Mucosa of rectum (tissue), 2 donors: Measurements from ENCODE around the gene FBXO42.
"Not testable (repeated sequence)": the region's sequence is repeated elsewhere in the genome, so short reads cannot be mapped to it uniquely, and the experiment has no call there.

ENCODE experiments used
- H3K27ac ChIP-seq, 2 donors: one replicate each; pipeline ENCODE4 v1.7.0; 2013; ENCODE audit warnings: inconsistent platforms in 2 of 2, low read depth in 2 of 2, low read length in 2 of 2
- H3K27me3 ChIP-seq, 2 donors: one replicate each; pipeline ENCODE4 v1.7.0; 2013; ENCODE audit warnings: low read length in 2 of 2; ENCODE audit not compliant: control insufficient read depth in 2 of 2, insufficient read depth in 2 of 2
- H3K36me3 ChIP-seq, 2 donors: one replicate each; pipeline ENCODE4 v1.7.0; 2013; ENCODE audit warnings: low read length in 2 of 2; ENCODE audit not compliant: control insufficient read depth in 2 of 2, insufficient read depth in 2 of 2
- H3K4me1 ChIP-seq, 2 donors: one replicate each; pipeline ENCODE4 v1.7.0; 2013; ENCODE audit warnings: low read length in 2 of 2, mild to moderate bottlenecking in 1 of 2; ENCODE audit not compliant: control insufficient read depth in 2 of 2, insufficient read depth in 2 of 2
- H3K4me3 ChIP-seq, 2 donors: one replicate each; pipeline ENCODE4 v1.7.0; 2013; ENCODE audit warnings: low read length in 2 of 2
- H3K9ac ChIP-seq, 2 donors: one replicate each; pipeline ENCODE4 v1.7.0; 2013; ENCODE audit warnings: low read length in 2 of 2, low read depth in 1 of 2, mild to moderate bottlenecking in 1 of 2
- H3K9me3 ChIP-seq, 2 donors: one replicate each; pipeline ENCODE4 v1.7.0; 2013; ENCODE audit warnings: low read length in 2 of 2; ENCODE audit not compliant: control insufficient read depth in 2 of 2
- donor health status: healthy.
- donor health status: Normal muscosa, but diverticular disease.

FBXO42 gene

GRCh38 chr1:16222716-16223115 lies 129.6 kb downstream of the FBXO42 start:
- H3K36me3 ChIP-seq: not testable (repeated sequence)

GRCh38 chr1:16221499-16221898 lies 130.8 kb downstream of the FBXO42 start:
- Histone ChIP-seq H3K4me3 (no peak overlapping the region), H3K4me1 (peaks cover 13 to 19% of the 10 kb centered on the region in 2 donors), H3K9ac (no peak overlapping the region), H3K9me3 (no peaks in the 10 kb centered on the region), H3K36me3 (no peaks in the 10 kb centered on the region), H3K27me3 (no peaks in the 10 kb centered on the region), H3K27ac (no peak overlapping the region)

More at GRCh38 chr1:16222716-16223115, 129.6 kb downstream of the FBXO42 start:
- not testable (repeated sequence) for H3K27ac ChIP-seq, H3K9ac ChIP-seq, H3K4me1 ChIP-seq, H3K9me3 ChIP-seq, H3K4me3 ChIP-seq, H3K27me3 ChIP-seq

GRCh38 chr1:16219968-16220500 lies 132.2 kb downstream of the FBXO42 start:
- no peaks in the 10 kb centered on the region for H3K27me3 ChIP-seq

DNA sequence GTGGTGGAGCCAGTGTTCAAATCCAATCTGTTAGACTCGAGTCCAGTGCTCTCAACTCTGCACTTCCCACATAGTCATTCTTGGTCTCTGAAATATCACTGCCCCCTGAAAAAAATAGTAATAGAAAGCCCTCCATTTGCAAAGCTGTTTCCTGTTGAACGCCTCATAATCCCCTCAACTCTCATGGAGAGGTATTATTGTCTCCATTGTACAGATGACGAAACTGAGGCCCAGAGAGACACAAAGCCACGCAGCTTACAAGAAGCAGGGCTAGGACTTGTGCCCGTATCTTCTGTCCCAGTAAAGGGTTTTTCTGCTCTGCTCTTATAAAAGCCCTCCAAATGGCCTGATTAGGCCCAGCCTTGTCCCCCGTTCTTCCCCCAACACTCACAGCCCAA lies 133.6 kb downstream of the FBXO42 start:
- Histone ChIP-seq H3K9me3 (no peaks in the 10 kb centered on the region), H3K27me3 (no peaks in the 10 kb centered on the region), H3K9ac (peak overlapping the region in 1 of 2 donors; percentile 70), H3K27ac (peak overlapping the region; percentile 88 to 94), H3K4me1 (peaks cover 21 to 27% of the 10 kb centered on the region in 2 donors), H3K4me3 (no peak overlapping the region), H3K36me3 (no peaks in the 10 kb centered on the region)

More at GRCh38 chr1:16219968-16220500, 132.2 kb downstream of the FBXO42 start:
- Histone ChIP-seq H3K4me1 (peaks cover 21 to 27% of the 10 kb centered on the region in 2 donors), H3K4me3 (no peak overlapping the region), H3K9ac (no peak overlapping the region), H3K36me3 (no peaks in the 10 kb centered on the region), H3K9me3 (no peaks in the 10 kb centered on the region), H3K27ac (no peak overlapping the region)

DNA sequence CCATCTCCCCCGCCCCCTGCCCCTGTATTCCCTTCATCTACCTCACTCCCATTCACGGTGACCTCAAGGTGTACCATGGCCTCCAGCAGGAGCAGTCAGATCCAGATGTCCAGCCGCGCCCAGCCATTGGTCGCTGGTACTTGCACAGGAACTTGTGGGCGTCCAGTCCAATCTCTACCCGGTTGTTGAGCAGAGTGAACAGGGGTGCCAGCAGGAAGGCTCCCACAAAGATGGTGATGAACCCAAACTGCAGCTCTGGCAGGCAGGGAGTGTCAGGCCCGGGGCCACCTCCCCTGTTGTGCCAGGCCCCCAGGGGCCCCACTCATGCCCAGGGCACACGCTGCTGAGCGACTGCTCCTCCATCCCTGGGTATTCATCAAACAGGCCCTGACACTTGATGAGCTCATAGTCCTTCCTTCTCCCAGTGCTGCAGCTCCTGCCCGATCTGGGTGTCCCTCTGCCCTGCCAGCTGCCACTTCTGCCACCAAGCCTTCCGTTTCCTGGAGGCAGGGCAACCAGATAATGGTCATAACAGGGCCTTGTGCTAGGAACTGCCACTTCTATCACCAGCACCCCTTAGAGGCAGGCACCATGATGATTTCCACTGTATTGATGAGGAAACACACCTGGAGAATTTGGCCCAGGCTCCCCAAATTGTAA lies 134.1 kb downstream of the FBXO42 start:
- H3K9me3 ChIP-seq: no peaks in the 10 kb centered on the region
- no peaks in the 10 kb centered on the region for H3K27me3 ChIP-seq
- peak overlapping the region; percentile 52 to 70 for H3K9ac ChIP-seq
- H3K27ac ChIP-seq: peak overlapping the region; percentile 88 to 94
- H3K4me3 ChIP-seq: peak overlapping the region; percentile 61 to 70
- no peaks in the 10 kb centered on the region for H3K36me3 ChIP-seq
- H3K4me1 ChIP-seq: peaks cover 21 to 27% of the 10 kb centered on the region in 2 donors

DNA sequence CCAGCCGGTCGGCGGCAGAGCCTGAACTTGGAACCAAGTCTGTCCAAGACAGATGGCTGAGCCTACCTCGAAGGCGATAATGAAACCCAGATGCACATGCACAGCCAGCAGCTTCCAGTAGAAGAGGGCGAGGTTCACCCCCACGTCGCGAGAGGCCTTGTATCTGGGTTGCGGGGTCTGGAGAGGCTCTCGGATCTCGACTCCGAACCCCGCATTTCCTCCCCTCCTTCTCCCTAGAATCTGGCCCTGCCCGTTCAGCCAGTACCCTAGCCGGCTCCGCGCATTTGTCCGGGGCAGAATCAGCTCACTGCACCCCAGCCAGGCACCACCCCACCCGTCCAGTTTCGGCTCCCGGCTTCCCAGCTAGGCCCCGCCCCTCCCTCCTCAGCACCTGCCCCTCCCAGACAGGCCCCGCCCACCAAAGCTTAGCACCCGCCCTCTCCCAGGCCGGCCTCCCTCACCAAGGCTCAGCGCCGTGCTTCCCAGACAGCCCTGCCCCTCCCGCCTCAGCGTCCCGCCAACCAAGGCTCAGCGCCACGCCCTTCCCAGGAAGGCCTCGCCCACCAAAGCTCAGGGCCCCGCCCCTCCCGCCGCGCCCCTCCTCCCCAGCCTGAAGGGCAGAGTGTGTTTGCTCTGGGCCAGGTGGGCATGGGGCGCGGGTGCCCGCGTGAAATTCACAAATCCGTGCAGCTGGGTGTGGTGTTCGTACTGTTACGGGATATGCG lies 135.1 kb downstream of the FBXO42 start:
- H3K4me3 ChIP-seq: peak overlapping the region; percentile 86 to 88
- no peaks in the 10 kb centered on the region for H3K27me3 ChIP-seq
- H3K4me1 ChIP-seq: peaks cover 23 to 27% of the 10 kb centered on the region in 2 donors
- H3K27ac ChIP-seq: peak overlapping the region; percentile 88 to 94
- H3K9me3 ChIP-seq: no peaks in the 10 kb centered on the region
- no peaks in the 10 kb centered on the region for H3K36me3 ChIP-seq
- H3K9ac ChIP-seq: peak overlapping the region; percentile 70 to 84

GRCh38 chr1:16215882-16216753 lies 136.2 kb downstream of the FBXO42 start:
- Histone ChIP-seq H3K9ac (peak overlapping the region; percentile 61 to 84), H3K36me3 (no peaks in the 10 kb centered on the region), H3K27me3 (no peaks in the 10 kb centered on the region), H3K27ac (peak overlapping the region; percentile 84 to 88), H3K4me3 (peak overlapping the region; percentile 86 to 88), H3K4me1 (peaks cover 24 to 27% of the 10 kb centered on the region in 2 donors), H3K9me3 (no peaks in the 10 kb centered on the region)

DNA sequence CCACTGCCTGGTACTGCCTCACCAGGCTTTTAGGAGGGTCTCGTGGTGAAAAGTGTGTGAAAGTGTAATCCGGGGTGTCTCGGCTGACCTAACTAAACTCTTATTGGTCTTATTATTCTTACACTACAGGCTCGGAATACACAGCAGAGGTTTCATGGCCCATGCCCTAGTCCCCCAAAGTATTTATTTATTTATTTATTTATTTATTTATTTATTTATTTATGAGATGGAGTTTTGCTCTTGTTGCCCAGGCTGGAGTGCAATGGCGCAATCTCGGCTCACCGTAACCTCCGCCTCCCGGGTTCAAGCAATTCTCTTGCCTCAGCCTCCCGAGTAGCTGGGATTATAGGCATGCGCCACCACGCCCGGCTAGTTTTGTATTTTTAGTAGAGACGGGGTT lies 137.0 kb downstream of the FBXO42 start:
- not testable (repeated sequence) for H3K9ac ChIP-seq, H3K4me3 ChIP-seq, H3K36me3 ChIP-seq, H3K9me3 ChIP-seq, H3K27ac ChIP-seq, H3K27me3 ChIP-seq
- H3K4me1 ChIP-seq: peaks cover 24 to 27% of the 10 kb centered on the region in 2 donors

DNA sequence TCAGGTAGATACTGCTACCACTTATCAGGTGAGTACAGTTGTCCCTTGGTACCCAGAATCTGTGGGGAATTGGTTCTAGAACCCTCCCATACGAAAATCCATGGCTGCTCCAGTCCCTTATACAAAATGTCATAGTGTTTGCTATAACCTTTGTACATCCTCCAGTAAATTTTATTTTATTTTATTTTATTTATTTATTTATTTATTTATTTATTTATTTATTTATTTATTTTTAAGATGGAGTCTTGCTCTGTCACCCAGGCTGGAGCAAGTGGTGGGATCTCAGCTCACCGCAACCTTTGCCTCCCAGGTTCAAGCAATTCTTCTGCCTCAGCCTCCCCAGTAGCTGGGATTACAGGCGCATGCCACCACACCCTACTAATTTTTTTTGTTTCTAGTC lies 138.7 kb downstream of the FBXO42 start:
- H3K27me3 ChIP-seq, H3K36me3 ChIP-seq, H3K9me3 ChIP-seq, H3K4me3 ChIP-seq, H3K27ac ChIP-seq, H3K9ac ChIP-seq: not testable (repeated sequence)
- H3K4me1 ChIP-seq: peaks cover 24 to 25% of the 10 kb centered on the region in 2 donors
